WTC11 (cell line): ENCODE data around the gene TRMU. TPM values are rescaled to one million over a fixed set of nuclear protein-coding genes. Genes with fewer than 3 reads are reported as not detected.

Experiments
- ATAC-seq: fragments of 200-7000 bp; cut with Tn5 transposase; 2 replicates; pipeline ENCODE4 v1.10.0; 2021; ENCODE audit warnings: mild to moderate bottlenecking, moderate library complexity
- CTCF ChIA-PET: fragments of 300-600 bp; sonication (Branson Sonifier 250); formaldehyde crosslinking; loops from one replicate; lab custom pipeline; 2021; ENCODE audit warnings: antibody characterized with exemption; lab: Charles Lee
- POLR2A ChIA-PET: fragments of 350-600 bp; sonication (Branson Sonifier 250); formaldehyde crosslinking; loops from one replicate; lab custom pipeline; 2021; ENCODE audit warnings: antibody characterized with exemption; lab: Charles Lee
- DNase-seq: peaks from one replicate; pipeline ENCODE4 v3.0.0; 2021; ENCODE audit warnings: low spot score
- H3K27ac Mint-ChIP-seq: 2 replicates; pipeline ENCODE4 v1.8.0; 2021; ENCODE audit warnings: mixed read lengths
- H3K27me3 Mint-ChIP-seq: 2 replicates; pipeline ENCODE4 v1.8.0; 2021; ENCODE audit warnings: low read depth, mild to moderate bottlenecking, moderate library complexity, mixed read lengths
- H3K36me3 Mint-ChIP-seq: 2 replicates; pipeline ENCODE4 v1.8.0; 2021; ENCODE audit warnings: mixed read lengths
- H3K4me1 Mint-ChIP-seq: 2 replicates; pipeline ENCODE4 v1.8.0; 2022; ENCODE audit warnings: mixed read lengths
- H3K4me3 Mint-ChIP-seq: 2 replicates; pipeline ENCODE4 v1.8.0; 2021; ENCODE audit warnings: mild to moderate bottlenecking, moderate library complexity, mixed read lengths
- H3K9me3 Mint-ChIP-seq: 2 replicates; pipeline ENCODE4 v1.8.0; 2021; ENCODE audit warnings: mixed read lengths
- ATF3 ChIP-seq: sonication (generic); formaldehyde crosslinking; conservative IDR thresholded peaks from 2 replicates; pipeline ENCODE4 v1.8.1; 2022; ENCODE audit warnings: mild to moderate bottlenecking, missing genetic modification reagents
- E2F4 ChIP-seq: sonication (generic); formaldehyde crosslinking; IDR thresholded peaks from 2 replicates; pipeline ENCODE4 v1.8.1; 2022; ENCODE audit warnings: low read depth, mild to moderate bottlenecking, moderate library complexity, missing genetic modification reagents, borderline replicate concordance
- ELF4 ChIP-seq: sonication (generic); formaldehyde crosslinking; IDR thresholded peaks from 2 replicates; pipeline ENCODE4 v1.8.1; 2022; ENCODE audit warnings: low read depth, mild to moderate bottlenecking, moderate library complexity, missing genetic modification reagents
- IRF2 ChIP-seq: sonication (generic); formaldehyde crosslinking; IDR thresholded peaks from 2 replicates; pipeline ENCODE4 v1.8.0; 2022; ENCODE audit warnings: low read depth, missing genetic modification reagents, borderline replicate concordance
- MYBL2 ChIP-seq: sonication (generic); formaldehyde crosslinking; IDR thresholded peaks from 2 replicates; pipeline ENCODE4 v1.8.1; 2023; ENCODE audit warnings: mild to moderate bottlenecking, moderate library complexity, missing genetic modification reagents
- NFE2L1 ChIP-seq: sonication (generic); formaldehyde crosslinking; IDR thresholded peaks from 2 replicates; pipeline ENCODE4 v1.8.1; 2023; ENCODE audit warnings: missing genetic modification reagents
- NR2C2 ChIP-seq: sonication (generic); formaldehyde crosslinking; IDR thresholded peaks from 2 replicates; pipeline ENCODE4 v1.8.0; 2022; ENCODE audit warnings: mild to moderate bottlenecking, missing genetic modification reagents
- OVOL2 ChIP-seq: fragments of 250-450 bp; sonication (Bioruptor Pico); IDR thresholded peaks from 2 replicates; pipeline ENCODE4 v1.9.0; 2021; ENCODE audit warnings: mild to moderate bottlenecking, borderline replicate concordance
- SMAD3 ChIP-seq: sonication (generic); formaldehyde crosslinking; IDR thresholded peaks from 2 replicates; pipeline ENCODE4 v1.8.0; 2022; ENCODE audit warnings: missing genetic modification reagents, mild to moderate bottlenecking, borderline replicate concordance
- ZNF317 ChIP-seq: sonication (generic); formaldehyde crosslinking; IDR thresholded peaks from 2 replicates; pipeline ENCODE4 v1.8.1; 2023; ENCODE audit warnings: low read depth, mild to moderate bottlenecking, moderate library complexity, missing genetic modification reagents, borderline replicate concordance
- ZNF423 ChIP-seq: fragments of 250-450 bp; sonication (Bioruptor Pico); IDR thresholded peaks from 2 replicates; pipeline ENCODE4 v2.1.2; 2022; ENCODE audit warnings: mild to moderate bottlenecking, moderate library complexity
- ZNF512 ChIP-seq: sonication (generic); formaldehyde crosslinking; IDR thresholded peaks from 2 replicates; pipeline ENCODE4 v1.8.1; 2022; ENCODE audit warnings: missing genetic modification reagents, borderline replicate concordance
- total RNA-seq: library from RNA; stranded (reverse); gene quantifications from 3 replicates; pipeline ENCODE4 v1.2.3, GENCODE V29; 2021
- TF ChIP-seq, protein P1 (sequence below): sonication (generic); formaldehyde crosslinking; IDR thresholded peaks from 2 replicates; pipeline ENCODE4 v1.8.1; 2023; ENCODE audit warnings: mild to moderate bottlenecking, moderate library complexity, missing genetic modification reagents
- TF ChIP-seq, protein P2 (sequence below): fragments of 250-450 bp; sonication (Bioruptor Pico); conservative IDR thresholded peaks from 2 replicates; pipeline ENCODE4 v1.9.0; 2021; ENCODE audit warnings: mild to moderate bottlenecking
- TF ChIP-seq, protein P3 (sequence below): sonication (generic); formaldehyde crosslinking; IDR thresholded peaks from 2 replicates; pipeline ENCODE4 v1.8.0; 2023; ENCODE audit warnings: missing genetic modification reagents
- TF ChIP-seq, protein P4 (sequence below): sonication (generic); formaldehyde crosslinking; IDR thresholded peaks from 2 replicates; pipeline ENCODE4 v1.8.0; 2023; ENCODE audit warnings: missing genetic modification reagents, mild to moderate bottlenecking, borderline replicate concordance

TRMU gene
- total RNA-seq, 1 experiment from 2014 or later: 103 TPM

DNA sequence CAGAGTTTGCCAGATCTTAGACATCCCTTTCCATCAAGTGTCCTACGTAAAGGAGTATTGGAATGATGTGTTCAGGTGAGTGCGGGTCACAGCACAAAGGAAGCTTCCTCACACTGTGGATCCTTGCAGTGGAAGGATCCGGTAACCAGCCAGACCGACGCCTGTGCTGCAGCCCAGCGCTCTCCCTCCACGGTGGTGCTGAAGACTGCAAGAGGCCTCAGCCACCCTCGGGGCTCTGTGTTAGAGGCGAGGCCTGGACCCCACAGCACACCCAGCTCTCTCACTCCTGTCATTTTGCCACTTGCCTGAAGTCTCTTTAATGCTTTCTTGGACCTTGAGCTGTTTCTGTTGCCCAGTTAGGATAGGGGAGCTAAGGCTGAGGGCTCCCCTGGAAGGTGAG, 2.4 kb downstream of the TRMU start:
- no peak overlapping the region for H3K4me3 Mint-ChIP-seq
- H3K9me3 Mint-ChIP-seq: no peaks in the 10 kb centered on the region
- H3K27ac Mint-ChIP-seq: peak overlapping the region; percentile 19; the same call in 1 of the 2 replicates
- no peak for DNase-seq
- TF ChIP-seq, protein P1, sequence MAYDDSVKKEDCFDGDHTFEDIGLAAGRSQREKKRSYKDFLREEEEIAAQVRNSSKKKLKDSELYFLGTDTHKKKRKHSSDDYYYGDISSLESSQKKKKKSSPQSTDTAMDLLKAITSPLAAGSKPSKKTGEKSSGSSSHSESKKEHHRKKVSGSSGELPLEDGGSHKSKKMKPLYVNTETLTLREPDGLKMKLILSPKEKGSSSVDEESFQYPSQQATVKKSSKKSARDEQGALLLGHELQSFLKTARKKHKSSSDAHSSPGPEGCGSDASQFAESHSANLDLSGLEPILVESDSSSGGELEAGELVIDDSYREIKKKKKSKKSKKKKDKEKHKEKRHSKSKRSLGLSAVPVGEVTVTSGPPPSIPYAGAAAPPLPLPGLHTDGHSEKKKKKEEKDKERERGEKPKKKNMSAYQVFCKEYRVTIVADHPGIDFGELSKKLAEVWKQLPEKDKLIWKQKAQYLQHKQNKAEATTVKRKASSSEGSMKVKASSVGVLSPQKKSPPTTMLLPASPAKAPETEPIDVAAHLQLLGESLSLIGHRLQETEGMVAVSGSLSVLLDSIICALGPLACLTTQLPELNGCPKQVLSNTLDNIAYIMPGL (CRISPR knock-in tag): no peak
- TF ChIP-seq OVOL2 (CRISPR knock-in tag) (no peak), ELF4 (CRISPR knock-in tag) (no peak), E2F4 (CRISPR knock-in tag) (no peak), ZNF317 (CRISPR knock-in tag) (no peak)
- TF ChIP-seq, all 79 proteins: peak for 0
- ChIA-PET CTCF (no interaction called here), POLR2A (no interaction called here)
- Mint-ChIP-seq H3K36me3 (peaks cover 51% of the 10 kb centered on the region), H3K27me3 (no peaks in the 10 kb centered on the region), H3K4me1 (peaks cover 18% of the 10 kb centered on the region)
- no peak for ATAC-seq

GRCh38 chr22:46338636-46339035, 3.1 kb downstream of the TRMU start:
- no peak overlapping the region for H3K4me3 Mint-ChIP-seq
- ChIA-PET POLR2A (no interaction called here), CTCF (no interaction called here)
- ATAC-seq (no peak), DNase-seq (no peak)
- H3K27ac Mint-ChIP-seq: no peak overlapping the region
- TF ChIP-seq, protein P2, sequence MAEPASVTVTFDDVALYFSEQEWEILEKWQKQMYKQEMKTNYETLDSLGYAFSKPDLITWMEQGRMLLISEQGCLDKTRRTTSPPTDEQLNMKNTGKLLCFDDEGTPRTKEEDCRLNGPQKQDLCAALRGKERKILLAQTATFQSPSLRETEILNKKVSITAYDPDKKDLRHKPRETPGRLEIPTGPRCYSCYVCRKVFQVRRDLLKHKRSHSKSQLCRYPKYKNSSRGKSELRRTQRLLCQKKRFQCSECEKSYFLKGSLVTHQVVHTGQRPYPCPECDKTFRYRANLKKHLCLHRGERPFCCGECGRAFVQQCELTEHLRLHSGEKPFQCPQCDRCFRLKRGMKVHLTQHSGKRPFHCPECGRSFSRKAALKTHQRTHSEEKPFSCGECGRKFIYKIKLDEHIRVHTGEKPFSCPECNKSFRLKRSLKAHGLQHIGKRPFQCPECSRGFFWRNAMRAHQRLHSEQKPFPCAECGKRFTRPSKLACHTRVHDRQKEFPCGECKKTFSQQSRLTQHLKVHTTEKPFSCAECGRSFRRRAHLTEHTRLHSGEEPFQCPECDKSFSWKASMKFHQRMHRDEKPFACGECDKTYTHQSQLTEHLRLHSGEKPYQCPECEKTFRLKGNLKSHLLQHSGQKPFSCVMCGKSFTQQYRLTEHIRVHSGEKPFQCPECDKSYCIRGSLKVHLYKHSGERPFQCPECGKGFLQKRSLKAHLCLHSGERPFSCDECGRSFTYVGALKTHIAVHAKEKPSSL (CRISPR knock-in tag): no peak
- TF ChIP-seq ZNF423 (CRISPR knock-in tag) (no peak), E2F4 (CRISPR knock-in tag) (no peak)
- H3K36me3 Mint-ChIP-seq: peaks cover 52% of the 10 kb centered on the region
- H3K27me3 Mint-ChIP-seq: no peaks in the 10 kb centered on the region
- peaks cover 15% of the 10 kb centered on the region for H3K4me1 Mint-ChIP-seq
- H3K9me3 Mint-ChIP-seq: no peaks in the 10 kb centered on the region

GRCh38 chr22:46339956-46340355, 4.4 kb downstream of the TRMU start:
- H3K4me3 Mint-ChIP-seq: no peak overlapping the region
- peaks cover 65% of the 10 kb centered on the region for H3K36me3 Mint-ChIP-seq
- peaks cover 10% of the 10 kb centered on the region for H3K4me1 Mint-ChIP-seq
- H3K27me3 Mint-ChIP-seq: no peaks in the 10 kb centered on the region
- no peak for DNase-seq
- H3K27ac Mint-ChIP-seq: no peak overlapping the region
- no peak for ATAC-seq
- ChIA-PET CTCF (no interaction called here), POLR2A (interaction anchor here (0.7 kb wide), 1 partner anchor 1350 kb away, joined by 4 read pairs; no protein-coding TSS in a partner anchor)
- no peaks in the 10 kb centered on the region for H3K9me3 Mint-ChIP-seq
- TF ChIP-seq, protein P3, sequence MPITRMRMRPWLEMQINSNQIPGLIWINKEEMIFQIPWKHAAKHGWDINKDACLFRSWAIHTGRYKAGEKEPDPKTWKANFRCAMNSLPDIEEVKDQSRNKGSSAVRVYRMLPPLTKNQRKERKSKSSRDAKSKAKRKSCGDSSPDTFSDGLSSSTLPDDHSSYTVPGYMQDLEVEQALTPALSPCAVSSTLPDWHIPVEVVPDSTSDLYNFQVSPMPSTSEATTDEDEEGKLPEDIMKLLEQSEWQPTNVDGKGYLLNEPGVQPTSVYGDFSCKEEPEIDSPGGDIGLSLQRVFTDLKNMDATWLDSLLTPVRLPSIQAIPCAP: no peak
- TF ChIP-seq MYBL2: no peak
- no peak for TF ChIP-seq ELF4 (CRISPR knock-in tag)
- no peak for TF ChIP-seq ATF3 (CRISPR knock-in tag)
- TF ChIP-seq, protein P4, sequence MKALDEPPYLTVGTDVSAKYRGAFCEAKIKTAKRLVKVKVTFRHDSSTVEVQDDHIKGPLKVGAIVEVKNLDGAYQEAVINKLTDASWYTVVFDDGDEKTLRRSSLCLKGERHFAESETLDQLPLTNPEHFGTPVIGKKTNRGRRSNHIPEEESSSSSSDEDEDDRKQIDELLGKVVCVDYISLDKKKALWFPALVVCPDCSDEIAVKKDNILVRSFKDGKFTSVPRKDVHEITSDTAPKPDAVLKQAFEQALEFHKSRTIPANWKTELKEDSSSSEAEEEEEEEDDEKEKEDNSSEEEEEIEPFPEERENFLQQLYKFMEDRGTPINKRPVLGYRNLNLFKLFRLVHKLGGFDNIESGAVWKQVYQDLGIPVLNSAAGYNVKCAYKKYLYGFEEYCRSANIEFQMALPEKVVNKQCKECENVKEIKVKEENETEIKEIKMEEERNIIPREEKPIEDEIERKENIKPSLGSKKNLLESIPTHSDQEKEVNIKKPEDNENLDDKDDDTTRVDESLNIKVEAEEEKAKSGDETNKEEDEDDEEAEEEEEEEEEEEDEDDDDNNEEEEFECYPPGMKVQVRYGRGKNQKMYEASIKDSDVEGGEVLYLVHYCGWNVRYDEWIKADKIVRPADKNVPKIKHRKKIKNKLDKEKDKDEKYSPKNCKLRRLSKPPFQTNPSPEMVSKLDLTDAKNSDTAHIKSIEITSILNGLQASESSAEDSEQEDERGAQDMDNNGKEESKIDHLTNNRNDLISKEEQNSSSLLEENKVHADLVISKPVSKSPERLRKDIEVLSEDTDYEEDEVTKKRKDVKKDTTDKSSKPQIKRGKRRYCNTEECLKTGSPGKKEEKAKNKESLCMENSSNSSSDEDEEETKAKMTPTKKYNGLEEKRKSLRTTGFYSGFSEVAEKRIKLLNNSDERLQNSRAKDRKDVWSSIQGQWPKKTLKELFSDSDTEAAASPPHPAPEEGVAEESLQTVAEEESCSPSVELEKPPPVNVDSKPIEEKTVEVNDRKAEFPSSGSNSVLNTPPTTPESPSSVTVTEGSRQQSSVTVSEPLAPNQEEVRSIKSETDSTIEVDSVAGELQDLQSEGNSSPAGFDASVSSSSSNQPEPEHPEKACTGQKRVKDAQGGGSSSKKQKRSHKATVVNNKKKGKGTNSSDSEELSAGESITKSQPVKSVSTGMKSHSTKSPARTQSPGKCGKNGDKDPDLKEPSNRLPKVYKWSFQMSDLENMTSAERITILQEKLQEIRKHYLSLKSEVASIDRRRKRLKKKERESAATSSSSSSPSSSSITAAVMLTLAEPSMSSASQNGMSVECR (CRISPR knock-in tag): no peak
- TF ChIP-seq IRF2: no peak
- no peak for TF ChIP-seq SMAD3
- TF ChIP-seq NFE2L1 (CRISPR knock-in tag): no peak
- TF ChIP-seq NR2C2 (CRISPR knock-in tag): no peak
- TF ChIP-seq ZNF512 (CRISPR knock-in tag): no peak
